NCI-H128 (cell line): Measurements from ENCODE around the gene SOHLH1.

ENCODE experiments used
- DNase-seq: peaks from one replicate; lab custom pipeline; 2025; ENCODE audit not compliant: unreplicated experiment; lab: John Stamatoyannopoulos, UW

Gene SOHLH1

DNA sequence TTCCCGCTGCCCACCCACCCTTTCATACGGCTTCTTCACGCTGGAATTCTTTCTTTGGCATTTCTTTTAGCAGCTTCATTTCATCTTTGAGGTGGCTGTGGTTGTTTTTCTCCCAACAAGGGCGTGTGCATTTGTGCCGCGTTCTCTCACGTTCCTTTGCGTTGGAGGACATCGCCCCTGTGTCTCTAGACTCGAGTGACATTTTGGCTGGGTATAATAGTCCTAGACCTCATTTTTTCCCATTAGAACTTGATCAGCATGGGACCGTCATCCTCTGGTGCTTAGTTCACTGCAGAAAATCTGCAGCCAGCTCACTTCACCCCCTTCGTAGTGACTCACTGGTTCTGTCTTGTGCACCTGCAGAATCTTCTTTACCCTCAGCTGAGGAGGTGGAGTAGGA, 32.2 kb upstream of the SOHLH1 start:
- no peak for DNase-seq

DNA sequence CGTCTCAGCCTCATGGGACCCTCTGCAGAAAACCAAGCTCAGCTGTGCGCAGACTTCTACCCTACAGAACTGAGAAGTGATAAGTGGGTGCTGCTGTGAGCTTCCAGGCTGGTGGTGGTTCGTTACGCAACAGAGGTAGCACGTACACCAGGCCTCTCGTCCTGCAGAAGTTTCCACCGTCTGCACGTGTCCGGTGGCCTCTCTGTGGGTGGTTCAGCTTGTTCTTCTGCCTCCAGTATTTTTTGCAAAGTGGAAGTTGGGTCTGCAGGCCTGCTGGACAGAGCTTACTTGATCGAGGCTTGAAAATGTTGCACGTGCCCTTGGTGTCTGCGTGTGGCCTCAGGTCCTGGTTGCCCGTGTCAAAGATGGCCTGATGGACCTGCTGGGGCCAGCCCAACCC, 30.2 kb upstream of the SOHLH1 start:
- DNase-seq, result no peak

DNA sequence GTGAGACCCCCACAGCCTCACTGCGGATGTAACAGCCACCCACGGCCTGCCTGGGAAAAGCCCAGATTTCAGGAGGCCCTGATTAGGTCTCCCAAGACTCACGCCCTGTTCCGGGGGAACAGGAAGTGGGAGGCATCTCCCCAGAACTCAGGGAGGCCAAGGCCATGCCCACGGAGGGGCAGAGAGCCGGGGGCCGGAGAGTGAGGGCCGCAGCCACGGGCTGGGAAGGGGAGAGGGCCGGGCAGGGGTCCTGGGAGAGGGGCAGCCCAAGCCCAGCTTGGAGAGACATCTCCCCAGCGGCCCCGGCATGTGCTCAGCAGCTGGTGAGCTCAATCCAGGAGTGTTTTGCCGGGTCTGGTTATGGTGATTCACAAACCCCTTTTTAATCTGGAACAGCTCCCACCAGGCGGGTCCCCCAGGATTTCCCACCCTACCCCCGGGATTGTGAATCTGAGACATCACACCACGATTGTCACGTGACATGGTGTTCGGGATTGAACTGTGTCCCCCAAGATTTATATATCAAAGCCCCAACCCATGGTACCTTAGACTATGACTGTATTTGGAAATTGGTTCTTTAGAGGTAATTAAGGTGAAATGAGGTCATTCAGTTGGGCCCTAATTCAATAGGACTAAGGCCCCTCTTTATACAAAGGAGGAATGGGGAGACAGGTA, 29.3 kb upstream of the SOHLH1 start:
- DNase-seq, result no peak

DNA sequence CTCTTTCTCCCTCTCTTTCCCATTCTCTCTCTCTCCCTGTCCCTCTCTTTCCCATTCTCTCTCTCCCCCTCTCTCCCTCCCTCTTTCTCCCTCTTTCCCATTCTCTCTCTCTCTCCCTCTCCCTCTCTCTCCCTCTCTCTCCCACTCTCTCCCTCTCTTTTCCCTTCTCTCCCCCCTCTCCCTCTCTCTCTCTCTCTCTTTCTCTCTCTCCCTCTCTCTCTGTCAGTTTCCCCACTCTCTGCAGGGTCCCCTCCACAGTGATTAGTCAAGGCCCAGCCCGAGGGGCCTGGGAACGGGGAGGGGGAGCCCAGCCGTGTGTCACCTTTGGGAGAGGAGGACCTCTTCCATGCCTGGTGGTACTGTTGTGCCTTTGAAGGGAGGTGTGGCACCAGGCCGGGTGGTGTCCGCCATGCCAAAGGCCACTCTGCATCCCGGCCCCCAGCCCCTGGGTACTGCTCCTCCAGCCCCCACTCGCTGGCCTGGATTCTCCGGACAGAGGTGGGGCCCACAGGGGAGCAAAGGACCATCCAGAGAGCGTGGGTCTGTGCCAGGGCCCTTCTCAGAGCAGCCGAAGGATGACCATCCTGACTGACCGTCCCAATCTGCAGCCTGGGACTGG, 28.1 kb upstream of the SOHLH1 start:
- DNase-seq, result no peak

DNA sequence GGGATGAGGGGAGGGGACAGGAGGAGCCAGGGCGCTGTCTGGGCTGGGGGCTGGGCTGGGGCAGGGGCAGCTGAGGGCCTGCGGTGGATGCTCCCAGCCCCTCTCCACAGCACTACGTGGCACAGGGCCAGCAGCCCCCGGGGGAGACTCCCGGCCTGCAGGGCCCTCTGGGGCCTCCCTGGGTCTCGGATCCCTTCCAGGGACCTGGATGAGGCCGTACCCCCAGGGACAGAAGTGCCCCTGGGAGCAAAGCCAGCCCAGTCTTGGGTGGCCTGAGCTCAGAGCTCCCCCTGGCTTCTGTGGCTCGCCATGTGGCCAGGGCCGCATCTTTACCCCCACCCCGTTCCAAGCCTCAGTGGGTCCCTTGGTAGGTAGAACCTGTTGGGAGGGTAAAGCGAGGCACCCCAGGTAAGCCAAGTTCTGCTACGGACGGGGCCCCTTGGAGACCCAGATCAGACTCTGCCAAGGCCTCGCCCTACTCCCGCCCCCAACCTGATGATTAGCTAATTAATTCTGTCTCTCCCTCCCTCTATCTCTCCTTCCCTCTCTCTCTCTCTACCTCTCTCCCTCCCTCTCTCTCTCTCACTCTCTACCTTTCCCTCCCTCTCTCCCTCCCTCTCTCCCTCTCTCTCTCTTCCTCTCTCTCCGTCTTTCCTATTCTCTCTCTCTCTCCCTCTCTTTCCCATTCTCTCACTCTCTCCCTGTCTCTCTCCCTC, 27.0 kb upstream of the SOHLH1 start:
- no peak for DNase-seq

DNA sequence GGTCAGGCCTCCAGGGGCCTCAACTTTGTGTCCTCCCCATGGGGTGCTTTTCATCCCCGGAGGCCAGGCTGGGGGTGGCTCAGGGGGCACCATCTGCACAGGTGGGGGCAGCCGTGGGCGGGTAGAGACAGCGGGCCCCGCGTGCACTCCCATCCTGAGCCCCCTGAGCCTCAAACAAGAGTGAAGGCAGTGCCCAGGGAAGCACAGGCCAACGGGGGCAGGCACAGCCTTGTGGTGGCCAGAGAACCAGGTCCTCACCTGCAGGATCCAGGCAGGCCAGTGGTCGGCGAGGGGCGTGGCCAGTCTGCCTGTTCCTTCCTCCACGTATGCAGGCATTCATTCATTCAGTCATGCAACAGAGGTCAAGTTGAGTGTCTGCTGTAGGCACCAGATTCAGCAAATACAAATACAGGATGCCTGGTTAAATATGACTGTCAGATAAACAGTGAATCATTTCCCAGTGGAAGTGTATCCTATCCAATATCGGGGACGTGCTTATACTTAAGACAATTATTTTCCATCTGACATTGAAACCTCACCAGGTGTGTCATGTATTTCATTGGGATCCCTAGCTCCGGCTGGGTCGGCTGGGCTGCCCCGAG, 25.0 kb upstream of the SOHLH1 start:
- no peak for DNase-seq

DNA sequence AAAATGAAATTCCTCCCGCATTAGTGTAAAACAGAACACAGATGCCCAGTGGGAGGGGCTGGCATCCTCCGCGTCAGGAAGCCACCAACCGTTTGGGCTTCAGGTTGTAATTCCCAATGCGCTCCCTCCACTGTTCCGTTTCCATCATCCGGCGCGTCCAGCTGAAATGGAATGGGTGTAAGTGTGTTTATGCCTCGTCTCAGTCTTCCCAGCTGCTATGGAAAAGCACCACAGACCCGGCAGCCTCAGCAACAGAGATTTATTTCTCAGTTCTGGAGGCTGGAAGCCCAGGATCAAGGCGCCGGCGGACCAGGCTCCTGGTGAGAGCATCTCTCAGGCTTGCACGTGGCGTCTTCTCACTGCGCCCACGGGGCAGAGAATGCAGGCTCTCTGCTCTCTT, 23.1 kb upstream of the SOHLH1 start:
- DNase-seq, result no peak

DNA sequence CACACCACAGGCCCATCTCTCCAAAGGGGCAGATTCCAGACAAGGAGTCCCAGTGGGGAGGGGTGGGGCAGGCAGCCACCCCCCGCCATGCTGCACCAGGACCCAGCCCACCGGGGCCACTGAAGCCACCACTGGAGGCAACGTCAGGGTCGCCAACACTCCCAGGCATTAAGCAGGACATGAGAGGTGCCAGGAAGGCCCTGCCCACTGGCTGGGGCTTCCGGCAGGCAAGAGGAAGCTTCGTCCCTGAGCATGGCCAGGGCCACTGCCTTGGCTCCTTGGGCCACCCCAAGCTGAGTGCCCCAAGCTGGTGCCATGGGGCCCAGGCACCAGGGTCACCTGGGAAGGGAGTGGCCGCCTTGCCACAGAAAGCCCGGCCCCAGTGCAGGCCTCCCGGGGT, 20.2 kb upstream of the SOHLH1 start:
- DNase-seq, result no peak

DNA sequence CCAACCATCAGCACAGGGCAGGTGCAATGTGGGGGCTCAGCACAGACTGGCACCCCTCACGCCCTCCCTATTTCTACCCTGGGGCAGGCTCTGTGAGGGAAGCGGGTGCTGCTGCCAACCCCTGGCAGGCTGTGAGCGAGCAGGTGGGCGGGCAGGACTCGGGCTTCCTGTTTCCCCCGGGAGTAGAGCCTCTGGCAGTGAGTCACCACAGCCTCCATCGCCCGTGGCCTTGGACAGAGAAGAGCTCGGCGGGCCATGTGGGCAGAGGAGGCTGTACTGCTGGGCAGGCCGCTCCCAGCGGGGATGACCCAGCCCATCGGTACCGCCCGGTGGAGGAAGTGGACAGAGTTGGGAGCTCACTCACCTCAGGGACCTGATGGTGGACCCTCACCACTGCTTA, 19.3 kb upstream of the SOHLH1 start:
- no peak for DNase-seq

DNA sequence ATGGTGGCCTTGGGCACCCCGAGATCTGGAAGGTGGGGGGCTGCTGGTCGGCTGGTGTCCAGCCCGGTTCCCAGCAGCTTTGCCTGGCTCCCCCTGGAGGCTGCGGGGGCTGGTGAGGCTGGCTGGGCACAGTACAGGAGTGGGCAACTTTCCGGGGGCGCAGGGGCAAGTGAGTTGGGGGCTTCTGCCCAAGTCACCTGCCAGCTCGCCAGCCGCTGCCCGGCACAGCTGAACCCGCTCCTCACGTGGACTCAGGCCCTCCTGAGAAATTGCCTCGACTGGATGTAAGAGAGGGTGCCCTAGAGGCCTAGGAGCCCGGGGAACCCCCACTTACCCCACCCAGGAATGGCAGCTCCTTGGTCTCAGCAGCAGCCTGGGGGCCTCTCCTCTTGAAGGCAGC, 18.1 kb upstream of the SOHLH1 start:
- DNase-seq, result no peak

DNA sequence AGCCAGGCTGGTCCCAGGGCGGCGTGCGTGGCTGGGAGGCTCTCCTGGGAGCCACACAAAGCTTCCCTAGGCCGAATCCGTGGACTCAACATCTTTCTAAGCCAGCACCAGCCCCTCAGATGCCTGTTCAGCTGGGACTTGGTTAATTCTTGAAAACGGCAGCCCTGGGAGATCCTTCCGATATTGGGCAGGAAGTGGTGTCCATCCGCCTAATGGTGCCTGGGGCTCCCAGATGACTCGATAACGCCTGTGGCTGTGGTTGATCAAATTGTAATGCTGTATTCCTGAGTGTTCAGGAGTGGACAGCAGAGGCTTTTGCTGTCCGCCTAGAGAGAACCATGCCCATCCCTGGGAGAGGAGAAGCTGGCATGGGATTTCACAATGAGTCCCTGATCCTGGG, 16.8 kb upstream of the SOHLH1 start:
- no peak for DNase-seq

DNA sequence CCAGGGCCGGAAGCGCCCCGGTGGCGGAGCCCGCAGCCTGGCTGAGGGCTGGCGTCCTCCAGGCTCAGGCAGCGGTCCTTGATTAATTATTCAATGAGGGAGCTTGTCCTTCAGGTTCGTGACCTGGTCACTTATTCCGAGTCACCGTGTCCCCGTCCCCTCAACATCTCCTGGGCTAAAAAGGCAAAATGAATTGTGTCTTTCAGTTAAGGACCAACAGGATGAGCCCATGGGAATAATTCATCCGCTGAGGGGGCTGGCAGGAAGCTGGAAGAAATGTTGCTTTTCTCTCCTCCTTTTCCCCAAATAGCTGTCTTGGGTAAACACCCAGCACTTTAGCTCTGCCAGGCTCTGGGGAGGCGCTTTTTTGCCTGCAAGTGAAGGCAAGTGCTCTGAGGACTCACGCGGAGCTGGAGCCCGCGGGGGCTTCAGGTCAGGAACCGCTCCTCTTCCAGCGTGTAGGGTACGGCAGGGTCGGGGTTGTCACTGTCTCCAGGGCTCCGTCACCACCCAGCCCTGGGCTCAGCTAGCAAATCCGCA, 15.8 kb upstream of the SOHLH1 start:
- DNase-seq, result no peak

DNA sequence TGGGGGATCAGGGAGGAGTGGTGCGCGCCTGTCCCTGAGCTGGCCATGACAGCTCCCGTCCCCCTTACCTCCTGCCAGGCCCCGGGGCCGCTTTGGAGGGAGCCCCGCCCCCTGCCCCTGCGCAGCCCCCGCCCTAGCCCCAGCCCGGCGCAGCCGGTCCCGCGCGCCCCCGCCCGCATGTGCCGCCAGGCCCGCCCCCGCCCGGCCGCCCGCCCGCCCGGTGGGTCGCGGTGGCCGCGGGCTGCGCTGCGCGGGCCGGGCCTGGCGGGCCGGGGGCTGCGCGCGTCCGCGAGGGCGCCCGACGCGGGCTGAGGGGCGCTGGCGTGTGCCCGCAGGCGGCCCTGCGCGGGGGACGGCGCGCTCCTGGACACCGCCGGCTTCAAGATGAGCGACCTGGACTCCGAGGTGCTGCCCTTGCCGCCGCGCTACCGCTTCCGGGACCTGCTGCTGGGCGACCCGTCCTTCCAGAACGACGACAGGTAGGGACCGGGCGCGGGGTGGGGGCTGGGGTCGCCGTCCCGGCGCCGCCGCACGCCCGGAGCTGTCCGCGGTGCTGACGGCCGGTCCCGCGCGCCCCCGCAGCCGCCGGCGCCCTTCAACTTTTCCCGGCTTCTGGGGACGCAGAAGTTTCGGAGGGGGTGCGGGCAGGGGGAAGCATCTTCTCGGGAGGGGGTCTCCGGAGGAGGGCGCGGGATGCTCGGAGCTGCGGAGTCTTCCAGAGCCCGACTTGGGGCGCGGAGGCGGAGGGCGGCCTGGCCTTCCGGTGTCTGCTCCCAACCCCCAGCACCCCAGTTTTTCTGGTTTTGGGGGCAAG, 15.2 kb upstream of the SOHLH1 start:
- DNase-seq, result no peak

DNA sequence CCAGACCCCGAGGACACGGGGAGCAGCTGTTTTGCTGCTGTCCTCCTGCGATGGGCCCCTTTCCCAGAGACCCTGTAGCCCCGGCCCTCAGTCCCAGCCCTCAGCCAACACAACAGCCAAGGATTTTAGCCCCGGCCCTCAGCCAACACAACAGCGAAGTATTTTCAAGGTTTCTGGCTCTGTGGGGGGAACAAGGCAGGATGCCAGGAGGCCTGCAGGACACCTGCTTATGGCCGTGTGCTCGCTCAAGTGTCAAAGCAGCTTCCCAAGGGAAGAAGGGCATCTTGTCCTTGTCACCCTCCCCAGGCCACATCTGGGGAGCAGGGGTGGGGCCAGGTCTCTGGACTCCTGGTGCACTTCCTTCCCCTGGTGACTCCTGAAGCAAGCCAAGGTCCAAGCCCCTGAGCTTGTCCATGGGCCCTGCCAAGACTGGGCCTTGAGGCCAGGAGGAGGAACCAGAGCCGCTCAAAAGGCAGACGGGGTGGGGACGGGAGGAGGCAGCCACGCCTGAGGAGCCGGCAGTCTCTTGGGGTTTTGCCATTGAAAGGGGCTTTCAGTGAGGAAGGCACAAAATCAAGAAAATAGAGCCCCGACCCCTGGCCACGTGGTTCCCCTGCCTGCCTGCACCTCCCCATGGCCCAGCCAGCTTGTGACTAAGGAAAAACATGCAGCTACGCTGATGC, 13.5 kb upstream of the SOHLH1 start:
- no peak for DNase-seq

DNA sequence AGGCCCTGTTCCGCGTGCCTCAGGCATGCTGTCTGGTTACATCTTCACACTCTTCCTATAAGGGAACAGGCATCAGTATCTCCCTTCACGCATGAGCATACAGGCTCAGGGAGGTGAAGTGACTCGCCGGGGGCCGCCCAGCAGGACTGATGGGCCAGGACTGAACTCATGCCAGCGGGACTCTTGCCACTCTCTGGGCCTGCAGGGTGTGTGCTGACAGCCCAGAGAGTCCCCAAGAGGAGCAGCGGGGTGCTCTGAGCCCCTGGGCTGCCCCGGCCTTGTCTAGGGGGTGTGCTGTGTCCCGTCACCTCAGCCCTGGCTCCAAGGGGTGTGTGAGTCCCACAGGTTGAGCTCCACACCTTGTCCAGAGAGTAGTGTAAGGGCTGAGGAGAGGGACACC, 12.6 kb upstream of the SOHLH1 start:
- DNase-seq, result no peak

DNA sequence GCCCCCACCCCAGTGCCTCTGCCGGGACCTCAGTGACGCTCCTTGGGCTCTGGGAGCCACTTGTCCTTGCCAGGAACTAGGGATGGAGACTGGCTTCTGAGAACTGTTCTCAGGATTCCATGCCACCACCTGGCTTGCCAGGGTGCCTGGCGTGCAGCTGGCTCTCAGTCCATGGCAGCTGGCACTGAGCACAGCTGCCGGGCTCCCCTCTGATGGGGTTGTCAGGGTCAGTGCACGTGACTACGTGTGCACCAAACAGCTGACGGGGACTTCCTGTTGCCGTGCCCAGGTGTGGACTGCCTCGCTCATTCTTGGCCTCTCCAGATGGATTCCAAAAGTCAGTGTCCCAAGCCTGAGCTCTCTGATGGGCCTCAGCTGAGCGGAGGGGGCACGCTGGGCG, 12.1 kb upstream of the SOHLH1 start:
- no peak for DNase-seq

DNA sequence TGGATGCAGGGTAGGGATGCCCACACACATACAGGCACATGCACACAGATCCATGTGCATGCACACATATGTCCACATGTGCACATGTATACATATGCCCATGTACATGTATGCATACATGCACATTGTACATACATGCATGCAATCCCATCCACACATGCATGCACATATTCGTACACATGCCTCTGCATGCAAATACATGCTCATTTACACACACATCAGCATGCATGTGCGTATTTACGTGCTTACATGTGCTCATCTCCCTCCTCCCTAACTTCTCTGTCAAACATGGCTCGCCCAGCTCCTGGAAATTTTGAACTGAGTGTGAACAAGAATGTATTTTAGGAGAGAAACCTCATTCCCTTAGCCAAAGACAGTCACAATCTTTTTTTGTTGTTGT, 8.9 kb upstream of the SOHLH1 start:
- no peak for DNase-seq

DNA sequence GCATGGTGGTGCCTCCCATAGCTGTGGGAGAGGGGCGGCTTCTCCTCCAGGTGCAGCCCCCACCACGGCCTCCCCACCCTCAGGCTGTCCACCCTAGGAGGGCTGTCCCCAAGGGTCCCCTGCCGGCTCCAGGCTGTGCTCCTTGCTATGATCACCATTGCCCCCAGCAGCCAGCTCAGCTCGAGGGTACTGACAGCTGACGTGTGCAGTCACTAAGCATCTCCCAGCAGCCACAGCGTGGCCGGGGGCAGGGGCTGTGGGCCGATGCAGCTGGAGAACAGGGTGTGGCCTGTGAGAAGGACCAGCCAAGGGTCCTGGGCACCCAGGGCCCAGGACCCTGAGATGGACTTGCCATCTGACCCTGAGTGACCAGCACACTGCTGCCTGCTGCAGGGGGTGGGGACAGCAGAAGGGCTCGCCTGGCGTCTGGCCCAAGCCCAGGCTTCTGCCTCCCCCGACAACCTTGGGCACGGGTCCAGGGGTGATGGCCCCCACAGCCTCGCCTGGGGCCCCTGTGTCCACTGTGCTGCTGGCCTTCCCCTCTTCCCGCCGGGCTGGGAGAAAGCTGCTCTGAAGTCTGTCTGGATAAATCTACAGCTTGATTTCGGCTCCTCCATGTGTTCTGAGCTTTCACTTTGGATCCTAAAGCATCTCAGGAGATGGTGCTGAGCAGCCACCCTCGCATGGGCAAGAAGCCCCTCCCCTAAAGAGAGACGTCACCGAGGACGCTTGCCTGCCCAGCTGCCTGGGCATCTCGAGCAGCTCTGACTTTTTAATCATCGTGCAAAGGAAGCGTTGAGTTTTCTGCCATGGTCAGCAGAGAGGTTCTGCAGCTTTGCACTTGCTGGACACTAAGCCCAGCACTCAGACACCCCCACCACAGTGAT, 8.2 kb upstream of the SOHLH1 start:
- no peak for DNase-seq

DNA sequence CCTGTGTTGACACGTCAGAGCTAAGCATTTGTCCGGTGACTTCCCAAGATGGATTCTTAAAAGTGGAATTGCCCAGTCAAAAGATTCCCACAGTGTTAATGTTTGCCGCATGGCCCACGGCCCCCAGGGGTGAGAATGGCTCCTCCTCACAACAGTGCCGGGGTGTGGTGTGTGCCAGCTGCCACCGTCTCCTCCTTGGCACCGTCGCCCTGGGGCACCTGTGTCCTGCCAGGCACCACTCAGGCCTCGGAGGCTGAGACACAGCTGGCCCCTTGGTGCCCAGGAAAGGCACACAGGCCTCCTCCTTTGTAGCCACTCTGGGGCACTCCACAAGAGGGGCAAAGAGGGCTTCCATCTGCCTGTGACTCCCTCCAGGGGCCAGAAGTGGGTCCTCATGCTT, 7.0 kb upstream of the SOHLH1 start:
- no peak for DNase-seq

DNA sequence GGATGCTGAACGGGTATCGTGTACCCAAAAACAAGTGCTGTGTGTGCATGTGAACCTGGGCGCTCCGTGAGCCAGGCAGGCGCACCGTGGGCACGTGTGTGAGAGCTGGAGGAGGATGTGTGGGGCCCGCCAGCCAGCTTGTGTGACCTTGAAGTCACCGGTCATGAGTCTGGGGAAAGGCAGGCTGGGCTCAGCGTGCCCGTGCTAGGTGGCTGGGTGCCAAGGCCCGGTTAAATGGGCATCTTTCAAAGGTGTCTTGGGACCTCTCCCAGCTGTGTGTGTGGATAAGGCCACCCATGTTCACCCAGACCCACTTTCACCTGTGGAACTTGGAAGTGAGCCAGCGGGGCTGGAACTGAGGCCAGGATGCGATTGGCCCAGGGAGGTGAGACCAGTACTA, 6.1 kb upstream of the SOHLH1 start:
- no peak for DNase-seq
